Regular cardiac myocyte (primary cell): ENCODE data around the gene WDFY2. TPM values are rescaled to one million over a fixed set of nuclear protein-coding genes. Genes with fewer than 3 reads are reported as not detected.

Experiments used
- total RNA-seq: library from RNA; depleted of rRNA; stranded (reverse); fragments of >200 nt; gene quantifications from 2 replicates; pipeline ENCODE4 v1.2.3, GENCODE V29; 2014

WDFY2 gene
- 8.2 and 11.9 TPM in 2 replicates for total RNA-seq

GRCh38 chr13:51583875-51584730 is at the start of gene WDFY2:
WDFY2 (plus strand) TSS chr13:51584462; CDS start chr13:51584688, 226 bp downstream.

DNA sequence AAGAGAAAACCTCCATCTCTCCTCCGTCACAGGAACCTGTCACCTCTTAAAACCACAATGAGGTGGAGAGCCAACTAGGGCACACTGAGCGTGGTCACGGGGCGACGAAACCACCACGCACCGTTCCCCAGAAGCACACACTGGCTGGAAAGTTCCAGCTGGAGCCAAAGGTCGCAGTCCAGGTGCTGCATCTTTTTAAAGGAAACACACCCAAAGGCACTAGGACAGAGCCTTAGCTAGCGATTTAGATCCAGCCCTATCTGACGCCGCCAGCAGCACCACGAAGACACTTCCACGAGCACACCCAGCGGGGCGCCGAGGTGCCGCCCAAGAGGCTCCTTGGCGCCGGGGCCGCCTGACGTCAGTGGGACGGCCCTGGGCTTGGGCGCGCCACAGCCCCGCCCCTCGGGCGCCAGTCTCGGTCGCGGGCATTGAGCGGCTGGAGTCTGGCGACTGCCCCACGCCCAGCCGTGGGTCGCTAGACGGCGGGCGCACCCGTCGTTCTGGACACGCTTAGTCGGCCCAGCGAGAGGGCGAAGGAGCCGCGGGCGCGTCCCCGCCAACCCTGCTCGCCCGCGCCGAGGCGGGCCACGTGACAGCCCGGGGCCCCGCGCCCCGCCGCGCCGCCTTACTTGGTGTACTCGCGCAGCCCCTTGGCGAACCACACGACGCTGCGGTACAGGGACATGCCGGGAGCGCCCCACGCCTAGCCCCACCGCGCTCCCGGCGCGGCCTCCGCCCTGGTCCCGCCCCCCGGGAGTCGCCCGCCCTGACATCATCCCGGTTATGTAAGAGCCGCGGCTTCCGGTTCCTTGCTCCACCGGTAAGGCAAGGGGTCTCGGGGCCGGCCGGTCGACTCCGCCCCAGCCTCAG is 219.4 kb downstream of the WDFY2 start, which contains the start of gene DHRS12:
DHRS12 (minus strand) TSS at position 742 of the 873 bp plus-strand sequence. CDS start 4,504 bp downstream, outside the sequence.

Other genes starting within 250 kb of the WDFY2 start
- under 0.01 TPM in 1 of 2 replicates, not detected in the other for gene SERPINE3, start 244.8 kb upstream of the WDFY2 start, total RNA-seq
- 47.5 and 48.5 TPM in 2 replicates for gene INTS6, start 131.4 kb upstream of the WDFY2 start, total RNA-seq
- 2.1 and 3.9 TPM in 2 replicates for gene DHRS12, start 219.7 kb downstream of the WDFY2 start, total RNA-seq